H9 (cell line): ENCODE results near the gene FGF3. TPM values are rescaled to one million over a fixed set of nuclear protein-coding genes. Genes with fewer than 3 reads are reported as not detected.

ENCODE experiments used
- DNase-seq: peaks from one replicate; pipeline ENCODE4 v3.0.0-alpha.2; 2017
- H2AFZ ChIP-seq: one replicate; pipeline ENCODE4 v1.6.1; 2013; ENCODE audit warnings: mild to moderate bottlenecking, low read length, control low read depth, moderate library complexity
- H2AK5ac ChIP-seq: 2 replicates; pipeline ENCODE4 v1.6.1; 2013; ENCODE audit warnings: low read length, control low read depth, mixed read lengths; ENCODE audit not compliant: insufficient read length
- H2BK120ac ChIP-seq: one replicate; pipeline ENCODE4 v1.6.1; 2013; ENCODE audit warnings: low read depth, mild to moderate bottlenecking, low read length, control low read depth, inconsistent platforms; ENCODE audit not compliant: poor library complexity, severe bottlenecking
- H2BK12ac ChIP-seq: 2 replicates; pipeline ENCODE4 v1.6.1; 2013; ENCODE audit warnings: low read length, control low read depth, mixed read lengths, low read depth; ENCODE audit not compliant: insufficient read length
- H2BK15ac ChIP-seq: 2 replicates; pipeline ENCODE4 v1.6.1; 2013; ENCODE audit warnings: low read depth, low read length, control low read depth
- H2BK20ac ChIP-seq: one replicate; pipeline ENCODE4 v1.6.1; 2013; ENCODE audit warnings: low read depth, mild to moderate bottlenecking, low read length, control low read depth, inconsistent platforms; ENCODE audit not compliant: poor library complexity, severe bottlenecking
- H2BK5ac ChIP-seq: 2 replicates; pipeline ENCODE4 v1.6.1; 2013; ENCODE audit warnings: low read length, control low read depth, mixed read lengths; ENCODE audit not compliant: insufficient read length
- H3K14ac ChIP-seq: 2 replicates; pipeline ENCODE4 v1.6.1; 2013; ENCODE audit warnings: low read length, control low read depth; ENCODE audit not compliant: insufficient read depth
- H3K18ac ChIP-seq: 2 replicates; pipeline ENCODE4 v1.6.1; 2013; ENCODE audit warnings: low read depth, mild to moderate bottlenecking, mixed read lengths, low read length, control low read depth; ENCODE audit not compliant: insufficient read length
- H3K23ac ChIP-seq: 2 replicates; pipeline ENCODE4 v1.6.1; 2013; ENCODE audit warnings: low read length, control low read depth, mixed read lengths, low read depth; ENCODE audit not compliant: insufficient read length
- H3K23me2 ChIP-seq: 2 replicates; pipeline ENCODE4 v1.6.1; 2013; ENCODE audit warnings: low read depth, mild to moderate bottlenecking, mixed read lengths, low read length, control low read depth; ENCODE audit not compliant: insufficient read length, poor library complexity, severe bottlenecking
- H3K27ac ChIP-seq: 2 replicates; pipeline ENCODE4 v1.5.1; 2013; ENCODE audit warnings: low read length, control low read depth, mixed read lengths, low read depth; ENCODE audit not compliant: insufficient read length
- H3K27me3 ChIP-seq: 2 replicates; pipeline ENCODE4 v1.6.1; 2013; ENCODE audit warnings: low read length, control low read depth, inconsistent platforms; ENCODE audit not compliant: insufficient read depth
- H3K4ac ChIP-seq: 2 replicates; pipeline ENCODE4 v1.6.1; 2013; ENCODE audit warnings: low read depth, mild to moderate bottlenecking, control low read depth, inconsistent platforms, low read length, moderate library complexity
- H3K4me1 ChIP-seq: 2 replicates; pipeline ENCODE4 v1.6.1; 2013; ENCODE audit warnings: low read length, control low read depth, inconsistent platforms; ENCODE audit not compliant: insufficient read depth
- H3K4me2 ChIP-seq: 2 replicates; pipeline ENCODE4 v1.6.1; 2013; ENCODE audit warnings: low read length, control low read depth, mixed read lengths; ENCODE audit not compliant: insufficient read length, insufficient read depth
- H3K56ac ChIP-seq: 2 replicates; pipeline ENCODE4 v1.6.1; 2013; ENCODE audit warnings: low read depth, mild to moderate bottlenecking, mixed read lengths, low read length, control low read depth; ENCODE audit not compliant: insufficient read length
- H3K79me1 ChIP-seq: 2 replicates; pipeline ENCODE4 v1.6.1; 2013; ENCODE audit warnings: low read depth, mild to moderate bottlenecking, moderate library complexity, low read length, control low read depth, inconsistent platforms; ENCODE audit not compliant: insufficient read depth, poor library complexity, severe bottlenecking
- H3K79me2 ChIP-seq: 2 replicates; pipeline ENCODE4 v1.6.1; 2013; ENCODE audit warnings: low read length, control low read depth, inconsistent platforms; ENCODE audit not compliant: insufficient read depth
- H3K9ac ChIP-seq: 2 replicates; pipeline ENCODE4 v1.6.1; 2013; ENCODE audit warnings: low read length, control low read depth, mixed read lengths; ENCODE audit not compliant: insufficient read length; ENCODE audit errors: extremely low read depth
- H3K9me3 ChIP-seq: one replicate; pipeline ENCODE4 v1.6.1; 2013; ENCODE audit warnings: low read depth, low read length, inconsistent platforms; ENCODE audit not compliant: control insufficient read depth
- H3T11ph ChIP-seq: one replicate; pipeline ENCODE4 v1.6.1; 2013; ENCODE audit warnings: mild to moderate bottlenecking, low read length, control low read depth, inconsistent platforms
- H4K20me1 ChIP-seq: one replicate; pipeline ENCODE4 v1.6.1; 2013; ENCODE audit not compliant: control insufficient read depth, insufficient read length, insufficient read depth
- H4K5ac ChIP-seq: 2 replicates; pipeline ENCODE4 v1.6.1; 2013; ENCODE audit warnings: low read depth, mild to moderate bottlenecking, mixed read lengths, low read length, control low read depth; ENCODE audit not compliant: insufficient read length
- H4K8ac ChIP-seq: replicated peaks from 2 replicates; pipeline ENCODE4 v1.6.1; 2013; ENCODE audit warnings: low read length, control low read depth, mixed read lengths, low read depth; ENCODE audit not compliant: insufficient read length
- H4K91ac ChIP-seq: 2 replicates; pipeline ENCODE4 v1.6.1; 2013; ENCODE audit warnings: low read depth, mild to moderate bottlenecking, moderate library complexity, mixed read lengths, low read length, control low read depth; ENCODE audit not compliant: insufficient read length
- H3K27ac Mint-ChIP-seq, 3 experiments: 2 replicates in 2 of 3; 3 replicates in 1 of 3; pipeline ENCODE4 v1.8.0; 2020 to 2021; ENCODE audit warnings: mixed read lengths in 3 of 3, mild to moderate bottlenecking in 1 of 3, moderate library complexity in 1 of 3
- H3K27me3 Mint-ChIP-seq: 2 replicates; pipeline ENCODE4 v1.8.0; 2021; ENCODE audit warnings: low read depth, mild to moderate bottlenecking, moderate library complexity, mixed read lengths
- H3K36me3 Mint-ChIP-seq, 3 experiments: 2 replicates in 2 of 3; 3 replicates in 1 of 3; pipeline ENCODE4 v1.8.0; 2020 to 2021; ENCODE audit warnings: low read depth in 3 of 3, mixed read lengths in 3 of 3; ENCODE audit not compliant: insufficient read depth in 1 of 3
- H3K4me1 Mint-ChIP-seq, 2 experiments: 2 replicates each; pipeline ENCODE4 v1.8.0; 2020; ENCODE audit warnings: mixed read lengths in 2 of 2
- H3K4me3 Mint-ChIP-seq, 2 experiments: 2 replicates in 1 of 2; 3 replicates in 1 of 2; pipeline ENCODE4 v1.8.0; 2020 to 2021; ENCODE audit warnings: mild to moderate bottlenecking in 2 of 2, mixed read lengths in 2 of 2, moderate library complexity in 1 of 2
- H3K9me3 Mint-ChIP-seq, 2 experiments: 2 replicates in 1 of 2; 3 replicates in 1 of 2; pipeline ENCODE4 v1.8.0; 2020; ENCODE audit warnings: mild to moderate bottlenecking in 2 of 2, mixed read lengths in 2 of 2, moderate library complexity in 1 of 2
- WGBS: extraction: QIAGEN DNeasy Blood & Tissue Kit; methylation state at CpG from one replicate; pipeline ENCODE4 v1.1.7; 2013; ENCODE audit warnings: missing lambda C conversion rate, low lambda C conversion rate, mixed read lengths; ENCODE audit not compliant: insufficient read length; ENCODE audit errors: extremely low coverage; 5-methylcytosine and 5-hydroxymethylcytosine counted together
- total RNA-seq: library from RNA; stranded (reverse); gene quantifications from 2 replicates; pipeline ENCODE4 v1.2.1, GENCODE V29; 2021
- TF ChIP-seq, protein P1 (sequence below): fragments of 200-600 bp; sonication (generic); conservative IDR thresholded peaks from 3 replicates; pipeline ENCODE4 v1.8.0; 2021; ENCODE audit warnings: antibody characterized with exemption, mild to moderate bottlenecking

FGF3 gene
- total RNA-seq, 1 experiment from 2014 or later = not detected

- H2BK120ac ChIP-seq = no peak overlapping the region
- H2AK5ac ChIP-seq = no peak overlapping the region
- H2BK12ac ChIP-seq = no peak overlapping the region
- WGBS = no CpG with 5 or more reads among the region's 21 CpGs
- no peak overlapping the region for H2AFZ ChIP-seq
- H3K27ac Mint-ChIP-seq = peak overlapping the region in 1 of 3 experiments; percentile 40; a peak in 1 of 7 replicates
- H3K4me2 ChIP-seq = peak overlapping the region; percentile 3
- no peak overlapping the region for H2BK15ac ChIP-seq
- no peak overlapping the region for H4K5ac ChIP-seq
- H4K8ac ChIP-seq = no peak overlapping the region
- H3K23ac ChIP-seq = no peak overlapping the region
- peaks cover 30 to 39% of the 10 kb centered on the region in 2 experiments for H3K4me1 Mint-ChIP-seq
- H3K4me1 ChIP-seq = no peaks in the 10 kb centered on the region
- H3K9me3 Mint-ChIP-seq = no peaks in the 10 kb centered on the region
- no peaks in the 10 kb centered on the region for H3K79me1 ChIP-seq
- H3K9me3 ChIP-seq = no peaks in the 10 kb centered on the region
- TF ChIP-seq, protein P1, sequence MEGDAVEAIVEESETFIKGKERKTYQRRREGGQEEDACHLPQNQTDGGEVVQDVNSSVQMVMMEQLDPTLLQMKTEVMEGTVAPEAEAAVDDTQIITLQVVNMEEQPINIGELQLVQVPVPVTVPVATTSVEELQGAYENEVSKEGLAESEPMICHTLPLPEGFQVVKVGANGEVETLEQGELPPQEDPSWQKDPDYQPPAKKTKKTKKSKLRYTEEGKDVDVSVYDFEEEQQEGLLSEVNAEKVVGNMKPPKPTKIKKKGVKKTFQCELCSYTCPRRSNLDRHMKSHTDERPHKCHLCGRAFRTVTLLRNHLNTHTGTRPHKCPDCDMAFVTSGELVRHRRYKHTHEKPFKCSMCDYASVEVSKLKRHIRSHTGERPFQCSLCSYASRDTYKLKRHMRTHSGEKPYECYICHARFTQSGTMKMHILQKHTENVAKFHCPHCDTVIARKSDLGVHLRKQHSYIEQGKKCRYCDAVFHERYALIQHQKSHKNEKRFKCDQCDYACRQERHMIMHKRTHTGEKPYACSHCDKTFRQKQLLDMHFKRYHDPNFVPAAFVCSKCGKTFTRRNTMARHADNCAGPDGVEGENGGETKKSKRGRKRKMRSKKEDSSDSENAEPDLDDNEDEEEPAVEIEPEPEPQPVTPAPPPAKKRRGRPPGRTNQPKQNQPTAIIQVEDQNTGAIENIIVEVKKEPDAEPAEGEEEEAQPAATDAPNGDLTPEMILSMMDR = no peak
- no peak overlapping the region for H3K14ac ChIP-seq
- H3K18ac ChIP-seq = no peak overlapping the region
- H3K4ac ChIP-seq = no peak overlapping the region
- H3K9ac ChIP-seq = no peak overlapping the region
- H2BK20ac ChIP-seq = no peak overlapping the region
- no peak overlapping the region for H3K4me3 Mint-ChIP-seq
- peak; percentile 64 for DNase-seq
- no peak overlapping the region for H4K91ac ChIP-seq
- no peak overlapping the region for H3K56ac ChIP-seq
- H3K27me3 Mint-ChIP-seq = peaks cover 24% of the 10 kb centered on the region
- H3K23me2 ChIP-seq = no peaks in the 10 kb centered on the region
- H2BK5ac ChIP-seq = no peak overlapping the region
- no peak overlapping the region for H3K27ac ChIP-seq
- no peaks in the 10 kb centered on the region for H4K20me1 ChIP-seq
- no peaks in the 10 kb centered on the region for H3K79me2 ChIP-seq
- no peak overlapping the region for H3T11ph ChIP-seq
- H3K27me3 ChIP-seq = no peaks in the 10 kb centered on the region
- no peaks in the 10 kb centered on the region for H3K36me3 Mint-ChIP-seq
Measured at GRCh38 chr11:69832561-69833413, 13.6 kb upstream of the FGF3 start.
